ENCODE measurements around the gene JAG1.

JAG1 gene

DNA sequence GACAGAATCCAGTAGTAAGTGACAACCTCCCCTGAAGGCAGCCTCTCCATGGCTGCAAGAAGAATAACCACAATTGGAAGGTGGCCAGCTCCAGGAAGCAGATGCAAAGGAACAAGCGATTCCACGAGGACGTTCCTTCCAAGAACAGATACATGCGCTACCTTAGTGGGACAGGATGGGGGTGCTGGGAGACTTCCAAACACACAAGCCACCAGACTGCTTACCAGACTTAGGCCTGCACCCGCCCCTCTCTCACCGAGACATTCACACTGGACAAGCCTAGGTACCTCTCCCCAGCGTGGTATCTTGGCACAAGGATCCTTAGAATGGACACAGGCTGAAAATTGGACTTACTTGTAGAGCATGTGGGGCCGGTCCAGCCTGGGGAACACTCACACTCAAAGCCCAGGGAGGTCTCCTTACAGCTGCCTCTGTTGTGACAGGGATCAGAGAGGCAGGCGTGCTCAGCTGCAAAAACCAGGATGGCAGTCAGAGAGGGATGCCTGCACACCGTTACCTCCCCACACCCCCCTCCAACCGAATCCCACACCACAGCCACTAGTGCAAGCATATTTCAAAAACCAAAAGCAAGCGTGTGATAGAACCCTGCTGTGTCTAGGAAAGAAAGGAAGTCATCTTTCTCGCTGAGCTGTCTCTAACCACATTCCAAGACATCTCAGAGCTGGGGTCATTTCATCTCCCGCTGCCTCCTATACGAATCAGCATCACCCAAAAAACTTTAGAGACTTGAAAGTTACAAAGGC lies 22.4 kb downstream of the JAG1 start:
- Histone ChIP-seq H3K9me3 (ENCODE audit: insufficient read depth, low read length) (no peaks in the 10 kb centered on the region), H3K27me3 (ENCODE audit: low read depth, low read length) (peaks cover 35% of the 10 kb centered on the region), H3K79me2 (ENCODE audit: low read length) (no peaks in the 10 kb centered on the region), H3K36me3 (replicated peaks; ENCODE audit: low read depth, low read length) (no peaks in the 10 kb centered on the region), H4K20me1 (ENCODE audit: insufficient read depth, low read length) (0 out of 2 replicates have a peak, but pooled peaks cover 4% of the 10 kb centered on the region), H3K27ac (ENCODE audit: low read length) (no peak overlapping the region), H3K4me1 (ENCODE audit: low read length) (peaks cover 16% of the 10 kb centered on the region), H3K9ac (ENCODE audit: low read length) (no peak overlapping the region), H3K4me3 (ENCODE audit: low read length) (no peak overlapping the region), H2AFZ (ENCODE audit: low read depth, low read length) (no peak overlapping the region), H3K4me2 (ENCODE audit: low read length) (no peak overlapping the region)
- TF ChIP-seq EZH2phosphoT487 (IDR thresholded peaks at IDR 0.05; ENCODE audit: low read depth), result no peak
- TF ChIP-seq, protein P1, sequence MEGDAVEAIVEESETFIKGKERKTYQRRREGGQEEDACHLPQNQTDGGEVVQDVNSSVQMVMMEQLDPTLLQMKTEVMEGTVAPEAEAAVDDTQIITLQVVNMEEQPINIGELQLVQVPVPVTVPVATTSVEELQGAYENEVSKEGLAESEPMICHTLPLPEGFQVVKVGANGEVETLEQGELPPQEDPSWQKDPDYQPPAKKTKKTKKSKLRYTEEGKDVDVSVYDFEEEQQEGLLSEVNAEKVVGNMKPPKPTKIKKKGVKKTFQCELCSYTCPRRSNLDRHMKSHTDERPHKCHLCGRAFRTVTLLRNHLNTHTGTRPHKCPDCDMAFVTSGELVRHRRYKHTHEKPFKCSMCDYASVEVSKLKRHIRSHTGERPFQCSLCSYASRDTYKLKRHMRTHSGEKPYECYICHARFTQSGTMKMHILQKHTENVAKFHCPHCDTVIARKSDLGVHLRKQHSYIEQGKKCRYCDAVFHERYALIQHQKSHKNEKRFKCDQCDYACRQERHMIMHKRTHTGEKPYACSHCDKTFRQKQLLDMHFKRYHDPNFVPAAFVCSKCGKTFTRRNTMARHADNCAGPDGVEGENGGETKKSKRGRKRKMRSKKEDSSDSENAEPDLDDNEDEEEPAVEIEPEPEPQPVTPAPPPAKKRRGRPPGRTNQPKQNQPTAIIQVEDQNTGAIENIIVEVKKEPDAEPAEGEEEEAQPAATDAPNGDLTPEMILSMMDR (IDR thresholded peaks at IDR 0.05; ENCODE audit: low read depth, low read length), result peak; percentile 15; the same call in 1 of the 2 replicates

DNA sequence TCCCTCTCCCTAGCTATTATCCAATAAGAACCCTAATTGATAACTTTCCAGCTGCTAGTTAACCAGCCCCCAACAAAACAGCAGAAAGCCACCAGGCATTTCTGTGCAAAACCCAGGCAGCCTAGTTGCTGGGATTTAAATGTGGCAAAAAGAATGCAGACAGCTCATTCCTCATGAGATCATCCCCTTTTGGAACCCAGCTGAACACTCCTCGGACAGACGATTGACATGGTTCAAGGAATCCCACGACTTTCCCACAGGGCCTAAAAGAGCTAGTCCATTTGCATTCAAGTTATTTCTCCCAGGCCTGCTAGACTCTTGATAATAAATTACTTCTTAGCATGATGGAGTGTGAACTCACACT lies 24.0 kb downstream of the JAG1 start:
- Histone ChIP-seq H2AFZ (ENCODE audit: low read depth, low read length) (no peak overlapping the region), H3K9me3 (ENCODE audit: insufficient read depth, low read length) (no peaks in the 10 kb centered on the region), H3K4me3 (ENCODE audit: low read length) (no peak overlapping the region), H3K79me2 (ENCODE audit: low read length) (no peaks in the 10 kb centered on the region), H4K20me1 (ENCODE audit: insufficient read depth, low read length) (0 out of 2 replicates have a peak, but pooled peaks cover 4% of the 10 kb centered on the region), H3K9ac (ENCODE audit: low read length) (no peak overlapping the region), H3K27me3 (ENCODE audit: low read depth, low read length) (peaks cover 22% of the 10 kb centered on the region), H3K36me3 (replicated peaks; ENCODE audit: low read depth, low read length) (no peaks in the 10 kb centered on the region), H3K4me1 (ENCODE audit: low read length) (peaks cover 16% of the 10 kb centered on the region), H3K4me2 (ENCODE audit: low read length) (no peak overlapping the region), H3K27ac (ENCODE audit: low read length) (no peak overlapping the region)
- TF ChIP-seq EZH2phosphoT487 (IDR thresholded peaks at IDR 0.05; ENCODE audit: low read depth), result no peak
- TF ChIP-seq, protein P1 (IDR thresholded peaks at IDR 0.05; ENCODE audit: low read depth, low read length), result no peak

DNA sequence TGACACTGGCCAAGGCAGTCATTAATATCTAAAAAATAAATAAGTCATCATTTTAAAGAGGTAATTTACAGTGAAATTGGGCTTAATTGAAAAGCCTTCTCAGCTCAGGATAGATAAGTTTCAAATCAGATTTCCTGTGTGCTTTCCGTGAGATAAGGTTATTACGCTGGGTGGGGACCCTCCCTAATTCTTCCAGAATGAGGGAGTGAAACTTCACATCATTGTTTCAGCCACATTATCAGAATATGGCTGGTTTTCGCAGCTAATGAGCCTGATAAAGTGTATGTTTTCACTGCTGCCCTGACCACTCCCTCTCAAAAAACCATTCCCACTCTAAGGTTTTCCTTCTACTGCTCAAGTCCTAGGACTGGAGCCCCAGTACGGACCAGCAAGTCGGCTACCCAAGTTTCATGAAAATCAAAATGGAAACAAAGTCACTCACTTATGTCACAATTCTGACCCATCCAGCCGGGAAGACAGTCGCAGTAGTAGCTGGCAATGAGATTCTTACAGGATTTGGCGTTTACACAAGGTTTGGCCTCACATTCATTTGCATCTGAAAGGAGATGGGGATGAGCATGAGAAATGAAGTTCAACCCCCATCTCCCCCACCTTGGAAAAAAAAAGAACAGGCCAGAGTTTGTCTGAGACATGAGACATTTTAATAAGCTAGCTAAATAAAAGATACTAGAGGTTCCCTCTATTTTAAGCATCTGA lies 24.6 kb downstream of the JAG1 start:
- H3K4me3 ChIP-seq (ENCODE audit: low read length), result no peak overlapping the region
- H3K27me3 ChIP-seq (ENCODE audit: low read depth, low read length), result peaks cover 21% of the 10 kb centered on the region
- TF ChIP-seq EZH2phosphoT487 (IDR thresholded peaks at IDR 0.05; ENCODE audit: low read depth), result no peak
- TF ChIP-seq, protein P1 (IDR thresholded peaks at IDR 0.05; ENCODE audit: low read depth, low read length), result no peak
- 0 out of 2 replicates have a peak, but pooled peaks cover 4% of the 10 kb centered on the region for H4K20me1 ChIP-seq (ENCODE audit: insufficient read depth, low read length)
- H3K9ac ChIP-seq (ENCODE audit: low read length), result no peak overlapping the region
- no peak overlapping the region for H3K27ac ChIP-seq (ENCODE audit: low read length)
- H2AFZ ChIP-seq (ENCODE audit: low read depth, low read length), result no peak overlapping the region
- H3K79me2 ChIP-seq (ENCODE audit: low read length), result no peaks in the 10 kb centered on the region
- peak overlapping the region; percentile 34 for H3K4me2 ChIP-seq (ENCODE audit: low read length)
- H3K36me3 ChIP-seq (replicated peaks; ENCODE audit: low read depth, low read length), result no peaks in the 10 kb centered on the region
- H3K4me1 ChIP-seq (ENCODE audit: low read length), result peaks cover 11% of the 10 kb centered on the region
- H3K9me3 ChIP-seq (ENCODE audit: insufficient read depth, low read length), result no peaks in the 10 kb centered on the region

DNA sequence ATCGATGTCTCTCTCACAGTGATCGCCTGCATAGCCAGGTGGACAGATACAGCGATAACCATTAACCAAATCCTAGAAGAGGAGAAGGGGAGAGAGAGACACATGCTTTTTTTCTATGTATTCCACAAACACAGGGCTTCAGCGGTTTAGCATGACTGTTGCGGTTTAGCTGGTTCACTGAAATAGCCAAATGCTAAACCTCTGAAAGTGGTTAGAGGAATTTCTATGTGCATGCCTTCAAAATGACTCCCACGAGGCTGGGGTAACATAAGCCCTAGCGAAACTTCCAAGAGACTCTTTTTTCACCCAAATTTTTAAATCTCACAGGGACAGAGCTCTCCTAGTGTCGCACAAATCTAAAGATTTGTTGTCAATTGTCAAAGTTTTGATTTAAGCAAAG lies 25.1 kb downstream of the JAG1 start:
- H2AFZ ChIP-seq (ENCODE audit: low read depth, low read length), result no peak overlapping the region
- no peak for TF ChIP-seq EZH2phosphoT487 (IDR thresholded peaks at IDR 0.05; ENCODE audit: low read depth)
- H3K4me3 ChIP-seq (ENCODE audit: low read length), result no peak overlapping the region
- H3K27ac ChIP-seq (ENCODE audit: low read length), result no peak overlapping the region
- H3K4me1 ChIP-seq (ENCODE audit: low read length), result peaks cover 10% of the 10 kb centered on the region
- H3K9me3 ChIP-seq (ENCODE audit: insufficient read depth, low read length), result no peaks in the 10 kb centered on the region
- no peaks in the 10 kb centered on the region for H3K36me3 ChIP-seq (replicated peaks; ENCODE audit: low read depth, low read length)
- no peak overlapping the region for H3K9ac ChIP-seq (ENCODE audit: low read length)
- H3K27me3 ChIP-seq (ENCODE audit: low read depth, low read length), result peaks cover 21% of the 10 kb centered on the region
- 0 out of 2 replicates have a peak, but pooled peaks cover 4% of the 10 kb centered on the region for H4K20me1 ChIP-seq (ENCODE audit: insufficient read depth, low read length)
- no peaks in the 10 kb centered on the region for H3K79me2 ChIP-seq (ENCODE audit: low read length)
- H3K4me2 ChIP-seq (ENCODE audit: low read length), result peak overlapping the region; percentile 34
